Measurements from ENCODE around the gene PACC1.

GRCh38 chr1:212434992-212435391 lies 20.3 kb upstream of the PACC1 start:
- TF ChIP-seq ZFP36 (IDR thresholded peaks at IDR 0.05; ENCODE audit: borderline replicate concordance, partially characterized antibody) (peak; percentile 36), CTCF (IDR thresholded peaks at IDR 0.05) (no peak), POLR2A (IDR thresholded peaks at IDR 0.05; ENCODE audit: low read length) (no peak), ELK1 (IDR thresholded peaks at IDR 0.05; ENCODE audit: low read depth, low read length) (no peak), EP300 (IDR thresholded peaks at IDR 0.05) (no peak), TP53 (CRISPR knock-in tag; IDR thresholded peaks at IDR 0.05) (no peak), REST (IDR thresholded peaks at IDR 0.05) (no peak), JUN (IDR thresholded peaks at IDR 0.05) (no peak), MAFK (IDR thresholded peaks at IDR 0.05; ENCODE audit: partially characterized antibody) (no peak), EHMT2 (IDR thresholded peaks at IDR 0.05; ENCODE audit: low read depth) (no peak), RNF2 (IDR thresholded peaks at IDR 0.05; ENCODE audit: borderline replicate concordance, low read depth) (no peak), HDAC2 (IDR thresholded peaks at IDR 0.05) (no peak), BHLHE40 (IDR thresholded peaks at IDR 0.05; ENCODE audit: low read depth, low read length) (no peak)

All from A549 (cell line).